Thyroid gland (tissue), 4 donors: ENCODE measurements around the gene PKP3.

Experiments used
- POLR2A ChIP-seq, 2 donors: fragments of 450-650 bp; IDR thresholded peaks; one replicate each; pipeline ENCODE4 v1.6.1; 2017; ENCODE audit warnings: antibody characterized with exemption in 2 of 2, mild to moderate bottlenecking in 2 of 2, moderate library complexity in 1 of 2
- TF ChIP-seq, protein P1 (sequence below), 6 experiments: fragments of 200-600 bp in 3 of 6; fragments of 450-650 bp in 3 of 6; sonication (generic) in 3 of 6; IDR thresholded peaks; one replicate each; pipeline ENCODE4 v1.5.1; 2016 to 2019; ENCODE audit warnings: antibody characterized with exemption in 6 of 6, mild to moderate bottlenecking in 2 of 6, inconsistent platforms in 1 of 6, moderate library complexity in 1 of 6

DNA sequence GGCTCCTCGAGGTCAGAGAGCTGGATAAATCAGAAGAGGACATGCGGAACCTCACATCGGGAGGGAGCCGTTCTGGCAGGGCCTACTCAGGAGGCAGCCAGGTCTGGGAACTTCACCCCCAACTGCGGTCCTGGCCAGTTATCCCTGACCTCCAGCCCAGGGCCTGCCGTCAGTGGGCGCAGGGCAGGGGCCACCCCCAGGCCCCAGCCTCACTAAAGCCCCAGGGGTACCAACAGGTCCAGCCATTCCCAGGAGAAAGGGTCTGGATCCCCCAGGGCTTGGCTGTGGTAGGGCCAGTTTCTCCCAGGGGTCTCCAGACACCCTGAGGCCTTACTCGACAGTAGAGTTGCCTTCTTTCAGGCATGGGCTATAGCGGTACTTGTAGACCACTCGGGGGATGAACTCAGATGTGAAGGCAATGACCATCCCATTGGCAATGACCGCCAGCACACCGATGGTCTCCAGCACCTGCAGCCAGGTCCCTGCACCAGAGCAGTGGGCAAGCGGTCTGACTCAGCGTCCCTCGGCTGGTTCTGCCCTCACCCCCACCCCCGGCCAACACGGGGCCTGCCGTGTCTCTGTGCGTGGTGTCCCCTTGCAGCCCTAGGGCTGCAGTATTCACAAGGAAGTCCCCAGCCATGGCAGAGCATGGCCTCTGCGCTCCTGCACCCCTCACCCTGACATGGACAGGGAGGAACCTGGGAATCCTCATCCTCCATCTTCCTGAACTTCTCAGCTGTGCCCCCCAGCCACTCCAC, 25.4 kb downstream of the PKP3 start:
- TF ChIP-seq, protein P1, sequence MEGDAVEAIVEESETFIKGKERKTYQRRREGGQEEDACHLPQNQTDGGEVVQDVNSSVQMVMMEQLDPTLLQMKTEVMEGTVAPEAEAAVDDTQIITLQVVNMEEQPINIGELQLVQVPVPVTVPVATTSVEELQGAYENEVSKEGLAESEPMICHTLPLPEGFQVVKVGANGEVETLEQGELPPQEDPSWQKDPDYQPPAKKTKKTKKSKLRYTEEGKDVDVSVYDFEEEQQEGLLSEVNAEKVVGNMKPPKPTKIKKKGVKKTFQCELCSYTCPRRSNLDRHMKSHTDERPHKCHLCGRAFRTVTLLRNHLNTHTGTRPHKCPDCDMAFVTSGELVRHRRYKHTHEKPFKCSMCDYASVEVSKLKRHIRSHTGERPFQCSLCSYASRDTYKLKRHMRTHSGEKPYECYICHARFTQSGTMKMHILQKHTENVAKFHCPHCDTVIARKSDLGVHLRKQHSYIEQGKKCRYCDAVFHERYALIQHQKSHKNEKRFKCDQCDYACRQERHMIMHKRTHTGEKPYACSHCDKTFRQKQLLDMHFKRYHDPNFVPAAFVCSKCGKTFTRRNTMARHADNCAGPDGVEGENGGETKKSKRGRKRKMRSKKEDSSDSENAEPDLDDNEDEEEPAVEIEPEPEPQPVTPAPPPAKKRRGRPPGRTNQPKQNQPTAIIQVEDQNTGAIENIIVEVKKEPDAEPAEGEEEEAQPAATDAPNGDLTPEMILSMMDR (IDR thresholded peaks at IDR 0.05) = no peak
- no peak for TF ChIP-seq POLR2A (IDR thresholded peaks at IDR 0.05)
